HG02642 (cell line): Measurements from ENCODE around the gene FUNDC2.
A peak's percentile ranks its signal among the peaks of the same experiment; 100 is the strongest.

Experiments
- ATAC-seq: cut with Tn5 transposase; IDR thresholded peaks from one replicate; pipeline ENCODE4 v1.9.1; 2021; ENCODE audit warnings: mild to moderate bottlenecking; ENCODE audit not compliant: unreplicated experiment, poor library complexity

Gene FUNDC2

GRCh38 chrX:155022585-155022984, 4.1 kb upstream of the FUNDC2 start, which contains the start of gene F8:
Gene F8 (minus strand): TSS chrX:155022723. CDS start chrX:155022552, 171 bp downstream.
- no peak for ATAC-seq

DNA sequence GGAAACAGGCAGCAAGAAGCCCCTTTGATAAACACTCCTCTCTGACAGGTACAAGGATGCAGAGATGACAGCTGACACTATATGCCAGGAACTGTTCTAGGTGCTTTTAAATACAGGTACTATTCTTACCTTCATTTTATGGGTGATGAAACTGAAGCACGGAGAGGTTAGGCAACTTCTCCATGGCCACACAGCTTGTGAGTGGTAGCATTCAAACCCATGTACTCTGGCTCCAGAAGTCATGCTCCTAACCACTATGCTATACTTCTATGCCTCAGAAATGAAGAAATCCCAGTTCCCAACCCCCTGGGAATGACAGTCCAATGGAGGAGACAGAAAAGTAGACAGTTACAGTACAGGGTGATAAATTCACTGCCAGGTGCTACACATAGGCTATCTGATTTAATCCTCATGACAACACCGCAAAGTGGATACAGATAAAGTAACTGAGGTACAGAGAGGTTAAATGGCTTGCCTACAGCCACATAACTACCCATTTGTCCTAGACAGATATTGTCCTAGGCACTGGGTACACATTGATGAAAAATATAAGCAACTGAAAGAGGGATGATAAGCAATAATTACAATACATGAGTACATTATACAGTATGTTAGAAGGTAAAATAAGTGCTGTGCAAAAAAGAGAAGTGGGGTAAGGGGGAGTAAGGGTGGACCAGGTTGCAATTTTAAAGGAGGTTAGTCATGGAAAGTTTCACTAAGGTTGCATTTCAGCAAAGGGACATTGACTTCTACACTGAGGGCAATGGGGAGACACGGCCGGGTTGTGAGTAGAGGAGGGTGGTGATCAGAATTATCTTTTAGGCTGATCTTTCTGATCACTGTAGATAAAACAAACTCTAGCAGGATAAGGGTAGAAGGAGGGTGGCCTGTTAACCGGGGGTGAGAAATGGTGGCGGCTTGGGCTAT, 2.5 kb upstream of the FUNDC2 start:
- ATAC-seq = no peak

- no peak for ATAC-seq
Measured at GRCh38 chrX:155026420-155026726, 271 bp upstream of the FUNDC2 start.

DNA sequence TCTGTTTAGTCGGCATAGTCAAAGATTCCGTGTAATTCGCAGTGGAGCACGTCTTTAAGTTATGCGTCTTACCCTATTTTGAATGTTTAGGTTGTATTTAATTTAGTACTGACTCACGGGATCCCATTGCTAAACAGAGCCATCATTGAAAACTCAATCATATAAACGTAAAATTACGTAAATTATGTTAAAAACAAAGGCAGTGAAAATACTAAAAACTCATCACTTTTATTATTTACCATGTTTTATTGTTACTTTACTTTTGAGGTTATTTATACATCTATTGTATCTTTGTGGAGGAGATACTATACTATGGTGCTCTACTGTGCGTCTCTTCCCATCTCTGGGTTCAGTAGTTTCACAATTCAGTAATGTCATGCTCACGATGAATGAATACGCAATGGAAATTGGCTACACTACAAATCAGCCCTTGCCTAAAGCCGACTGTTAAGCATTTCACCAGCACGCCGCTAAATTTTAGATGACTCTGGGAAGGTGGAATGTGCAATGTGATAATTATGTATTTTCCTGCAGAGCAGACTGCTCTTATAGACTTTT, 944 bp downstream of the FUNDC2 start:
- ATAC-seq = no peak

- no peak for ATAC-seq
Measured at GRCh38 chrX:155028129-155028528, 1.5 kb downstream of the FUNDC2 start.

DNA sequence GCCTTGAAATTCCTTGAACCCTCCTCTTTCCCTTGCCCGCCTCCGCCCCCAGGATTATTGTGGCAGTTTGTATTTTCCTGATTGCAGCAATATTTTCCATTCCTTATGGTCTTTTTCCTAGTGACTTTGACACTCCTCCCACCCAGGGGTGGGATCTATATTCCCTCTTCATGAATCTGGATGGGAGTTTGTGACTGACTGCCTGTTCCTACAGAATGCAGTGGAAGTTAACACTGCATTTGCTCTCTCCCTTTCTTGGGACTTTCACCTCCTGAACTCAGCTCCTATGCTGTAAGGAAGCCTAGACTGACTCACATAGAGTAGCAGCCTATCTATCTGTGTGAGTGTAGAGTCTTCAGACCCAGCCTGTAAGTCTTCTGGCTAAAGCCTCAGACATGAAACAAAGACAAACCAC, 2.2 kb downstream of the FUNDC2 start:
- ATAC-seq = no peak

DNA sequence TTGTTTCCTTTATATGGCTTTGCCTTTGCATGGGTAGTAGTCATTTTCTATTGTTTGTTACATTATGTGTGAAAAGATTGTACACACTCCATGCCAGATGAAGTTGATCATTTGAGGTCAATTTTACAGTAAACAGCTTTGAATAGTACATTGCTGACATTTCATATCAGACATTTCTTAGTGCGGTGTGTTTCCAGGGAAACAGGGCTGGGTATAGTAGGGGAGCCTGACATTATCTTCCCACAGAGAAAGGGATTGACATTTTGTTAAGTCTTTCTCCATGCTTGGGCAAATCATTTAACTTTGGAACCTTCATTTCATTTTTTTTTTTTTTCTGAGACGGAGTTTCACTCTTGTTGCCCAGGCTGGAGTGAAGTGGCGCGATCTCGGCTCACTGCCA, 5.0 kb downstream of the FUNDC2 start:
- no peak for ATAC-seq

DNA sequence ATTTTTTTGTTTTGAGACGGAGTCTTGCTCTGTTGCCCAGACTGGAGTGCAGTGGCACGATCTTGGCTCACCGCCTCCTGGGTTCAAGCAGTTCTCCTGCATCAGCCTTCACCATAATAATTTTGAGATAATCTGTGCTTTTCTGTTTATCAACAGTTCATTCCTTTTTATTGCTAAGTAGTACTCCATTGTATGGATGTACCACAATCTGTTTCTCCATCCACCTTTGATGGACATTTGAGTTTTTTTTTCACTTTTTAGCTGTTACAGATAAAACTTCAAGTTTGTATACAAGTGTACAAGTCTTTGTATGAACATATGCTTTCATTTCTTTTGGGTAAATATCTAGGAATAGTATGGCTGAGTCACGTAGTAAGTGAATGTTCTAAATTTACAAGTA, 9.0 kb downstream of the FUNDC2 start:
- ATAC-seq = no peak

DNA sequence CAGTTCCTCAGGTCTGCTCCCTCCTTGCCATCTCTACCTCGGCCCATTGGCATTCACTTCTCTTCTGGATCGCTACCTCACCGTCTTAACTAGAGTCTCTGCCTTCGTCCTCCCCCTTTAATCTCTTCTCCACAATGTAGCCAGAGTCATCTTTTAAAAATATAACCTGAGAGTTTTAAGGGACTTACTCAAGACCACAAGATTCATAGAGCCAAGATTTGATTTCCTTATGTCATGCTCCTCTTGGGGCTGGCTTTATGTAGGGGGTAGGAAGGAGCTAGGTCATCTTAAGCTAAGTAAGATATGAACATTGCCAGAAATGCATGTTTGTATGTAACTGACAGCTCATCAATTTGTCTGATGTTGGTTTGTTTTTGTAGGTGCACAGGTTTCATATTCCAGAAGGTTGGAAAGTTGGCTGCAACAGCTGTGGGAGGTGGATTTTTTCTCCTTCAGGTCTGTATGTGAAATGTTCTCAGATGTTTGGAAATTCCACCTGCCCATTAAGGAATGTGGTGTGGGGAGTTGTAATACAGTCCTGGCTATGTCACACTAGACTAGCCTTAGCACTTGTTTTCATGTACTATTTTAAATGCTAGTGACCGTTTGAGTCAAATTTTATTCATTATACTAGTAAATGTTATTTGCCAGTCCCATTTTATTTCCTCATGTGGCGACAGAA, 19.6 kb downstream of the FUNDC2 start:
- ATAC-seq = no peak

DNA sequence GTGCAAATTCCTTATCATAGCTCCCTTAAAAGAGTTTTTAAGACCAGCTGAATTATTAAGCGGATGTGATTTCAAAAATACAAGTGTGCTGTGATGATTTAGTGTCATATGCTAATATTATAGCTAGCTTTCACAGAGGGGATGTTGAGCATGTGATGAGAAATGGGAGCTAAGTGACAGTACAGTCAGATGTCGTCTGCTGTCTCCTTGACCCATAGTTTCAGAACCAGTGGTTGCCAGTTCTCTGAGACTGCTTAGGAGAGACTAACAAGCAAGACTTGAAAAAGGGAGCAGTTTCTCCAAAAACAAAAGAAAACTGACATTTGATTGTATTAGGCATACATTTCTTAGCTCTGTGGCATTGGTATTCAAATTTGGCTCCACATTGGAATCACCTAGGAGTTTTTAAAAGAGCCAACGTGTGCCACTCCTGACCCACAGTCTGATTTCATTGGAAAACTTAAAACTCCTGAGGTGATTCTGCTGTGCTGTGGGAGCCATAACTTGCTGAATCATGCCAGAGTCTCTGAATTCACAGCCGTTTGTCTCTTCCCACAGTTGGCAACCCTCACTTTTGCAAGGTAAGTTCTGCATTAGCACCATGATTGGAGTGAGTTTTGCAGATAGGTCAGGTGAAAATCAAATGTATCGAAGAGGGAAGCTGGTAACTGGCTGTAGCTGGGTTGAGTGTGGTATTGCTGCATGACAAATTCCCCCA, 20.3 kb downstream of the FUNDC2 start:
- ATAC-seq = no peak

GRCh38 chrX:155048977-155049619, 22.5 kb downstream of the FUNDC2 start:
- no peak for ATAC-seq

DNA sequence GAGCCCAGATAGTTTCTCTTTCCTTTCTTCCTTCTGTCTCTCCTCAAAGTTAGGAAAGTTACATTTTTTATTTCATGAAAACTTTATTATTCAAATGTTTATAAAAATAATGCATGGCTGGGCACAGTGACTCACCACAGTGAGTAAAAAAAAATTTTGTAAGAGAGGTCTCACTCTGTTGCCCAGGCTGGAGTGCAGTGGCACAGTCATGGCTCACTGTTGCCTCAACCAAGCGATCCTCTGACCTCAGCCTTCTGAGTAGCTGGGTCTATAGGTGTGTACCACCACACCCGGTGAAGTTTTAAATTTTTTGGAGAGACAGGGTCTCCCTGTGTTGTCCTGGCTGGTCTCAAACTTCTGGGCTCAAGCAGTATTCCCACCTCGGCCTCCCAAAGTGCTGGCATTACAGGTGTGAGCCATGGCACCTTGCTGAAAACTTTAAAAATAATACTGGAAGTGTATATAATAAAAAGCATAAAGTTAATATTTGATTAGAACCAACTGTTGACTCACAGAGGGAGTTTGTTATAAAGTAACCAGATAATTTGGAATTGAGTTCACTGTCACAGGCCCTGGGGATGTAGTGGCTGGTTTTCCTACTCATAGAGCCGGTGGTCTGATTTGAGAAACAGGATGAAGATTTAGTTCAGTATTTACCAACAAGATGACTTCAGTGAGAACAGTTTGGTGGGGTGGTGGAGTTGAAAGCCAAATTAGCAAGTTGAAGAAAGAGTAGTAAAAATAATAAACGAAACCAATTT, 26.3 kb downstream of the FUNDC2 start:
- no peak for ATAC-seq

GRCh38 chrX:155053656-155054055, 27.0 kb downstream of the FUNDC2 start:
- ATAC-seq = no peak

- ATAC-seq = no peak
Measured at GRCh38 chrX:155054255-155054654, 27.6 kb downstream of the FUNDC2 start.

DNA sequence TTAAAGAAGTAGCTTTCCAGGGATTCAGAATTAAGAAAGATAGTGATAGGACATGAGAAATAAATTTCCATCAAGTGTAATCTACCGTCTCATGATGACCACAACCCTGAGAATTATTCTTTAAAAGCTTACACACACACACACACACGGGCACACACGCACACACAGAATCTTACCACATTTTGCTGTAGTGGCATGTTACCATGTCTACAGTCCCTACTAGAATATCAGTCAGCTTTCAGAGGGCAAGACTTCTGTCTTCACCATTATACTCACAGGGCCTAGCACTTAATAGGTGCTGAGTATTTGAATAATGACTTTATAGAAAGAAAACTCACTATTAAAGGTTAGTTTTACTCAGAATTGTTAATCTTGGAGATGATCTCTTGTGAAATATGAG, 28.9 kb downstream of the FUNDC2 start:
- no peak for ATAC-seq

DNA sequence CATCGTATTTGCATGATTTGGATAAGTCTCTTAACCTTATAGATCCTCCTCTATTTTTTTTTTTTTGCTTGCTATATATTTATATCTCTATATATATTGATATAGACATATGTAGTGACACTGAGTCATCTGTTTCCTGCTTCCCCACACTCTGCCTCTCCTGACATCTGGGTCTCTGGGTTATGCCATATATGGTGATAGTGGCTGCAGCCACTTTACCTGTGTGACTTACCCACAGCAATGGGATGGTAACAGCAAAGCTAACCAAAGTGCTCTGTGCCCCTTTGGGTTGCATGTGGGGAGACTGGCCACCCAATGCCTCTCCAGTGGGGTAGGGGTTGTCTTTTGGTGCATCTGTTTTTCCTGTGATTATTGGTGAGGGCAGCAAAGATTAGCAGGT, 29.8 kb downstream of the FUNDC2 start:
- no peak for ATAC-seq

- peak; percentile 74 for ATAC-seq
Measured at GRCh38 chrX:155056877-155057792, 30.5 kb downstream of the FUNDC2 start.

- ATAC-seq = no peak
Measured at GRCh38 chrX:155061760-155062159, 35.1 kb downstream of the FUNDC2 start.
